HG02623 (cell line): ENCODE results near the gene PHEX.

ENCODE experiments used
- ATAC-seq: cut with Tn5 transposase; IDR thresholded peaks from one replicate; pipeline ENCODE4 v1.9.1; 2021; ENCODE audit warnings: moderate library complexity; ENCODE audit not compliant: unreplicated experiment

The PHEX gene

GRCh38 chrX:22097012-22097694 lies 65.0 kb downstream of the PHEX start:
- no peak for ATAC-seq

DNA sequence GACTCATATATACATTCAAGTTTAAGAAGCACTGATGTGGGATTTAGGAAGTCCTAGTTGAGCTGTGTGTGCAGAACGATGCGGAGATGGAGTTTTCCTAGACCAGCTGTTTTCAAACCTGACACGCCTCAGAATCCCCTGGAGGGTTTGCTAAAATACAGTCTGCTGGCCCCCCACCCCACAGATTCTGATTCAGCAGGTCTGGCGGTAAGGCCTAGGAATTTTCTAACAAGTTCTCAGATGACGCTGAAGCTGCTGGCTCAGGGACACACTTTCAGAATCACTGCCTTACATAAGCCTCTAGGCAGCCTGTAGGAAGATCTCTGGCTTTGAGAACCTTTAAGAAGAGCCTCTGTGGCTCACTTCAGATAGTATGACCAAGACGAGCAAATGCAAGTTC lies 73.1 kb downstream of the PHEX start:
- ATAC-seq: no peak

DNA sequence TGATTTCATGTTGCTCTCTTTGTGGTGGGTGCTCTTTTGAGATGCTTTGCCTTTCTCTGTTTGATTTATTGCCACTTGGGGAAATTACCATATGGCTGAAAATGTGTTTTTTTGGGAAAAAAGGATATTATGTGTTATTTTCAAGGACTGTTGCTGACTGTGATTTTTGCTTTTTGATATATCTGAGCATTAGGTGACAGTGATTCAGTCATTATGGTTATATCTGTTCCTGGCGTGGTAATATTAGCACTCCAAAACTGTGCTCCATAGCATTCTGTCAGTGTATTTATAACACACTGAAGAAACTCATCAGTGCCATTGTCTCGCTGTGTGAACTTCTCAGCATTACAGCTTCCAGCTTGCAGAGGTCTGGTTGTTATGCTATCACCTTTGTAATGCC lies 73.8 kb downstream of the PHEX start:
- no peak for ATAC-seq

DNA sequence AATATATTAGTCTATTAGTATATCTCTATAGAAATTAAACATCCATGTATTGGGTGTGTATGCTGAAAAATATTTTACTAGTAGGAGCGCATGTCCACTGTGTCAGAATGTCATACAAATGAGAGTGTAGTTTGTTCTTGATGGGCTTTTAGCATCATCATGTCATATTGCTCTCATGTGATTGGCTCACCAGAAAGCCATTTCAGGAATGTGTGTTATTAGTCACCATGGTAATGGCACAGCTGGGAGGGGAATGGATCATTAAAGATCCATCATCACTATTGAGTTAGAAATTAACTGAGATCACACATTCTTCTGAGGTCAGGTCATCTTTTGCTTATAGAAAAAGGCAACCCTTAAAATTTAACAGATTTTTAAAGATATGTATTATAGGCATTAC lies 77.3 kb downstream of the PHEX start:
- no peak for ATAC-seq

GRCh38 chrX:22110729-22111494 lies 78.8 kb downstream of the PHEX start:
- no peak for ATAC-seq

- ATAC-seq: no peak
Measured at GRCh38 chrX:22116605-22117546, 84.8 kb downstream of the PHEX start.

- ATAC-seq: no peak
Measured at GRCh38 chrX:22117633-22118032, 85.5 kb downstream of the PHEX start.

GRCh38 chrX:22118161-22118830 lies 86.2 kb downstream of the PHEX start:
- no peak for ATAC-seq

- ATAC-seq: no peak
Measured at GRCh38 chrX:22121161-22121560, 89.0 kb downstream of the PHEX start.

DNA sequence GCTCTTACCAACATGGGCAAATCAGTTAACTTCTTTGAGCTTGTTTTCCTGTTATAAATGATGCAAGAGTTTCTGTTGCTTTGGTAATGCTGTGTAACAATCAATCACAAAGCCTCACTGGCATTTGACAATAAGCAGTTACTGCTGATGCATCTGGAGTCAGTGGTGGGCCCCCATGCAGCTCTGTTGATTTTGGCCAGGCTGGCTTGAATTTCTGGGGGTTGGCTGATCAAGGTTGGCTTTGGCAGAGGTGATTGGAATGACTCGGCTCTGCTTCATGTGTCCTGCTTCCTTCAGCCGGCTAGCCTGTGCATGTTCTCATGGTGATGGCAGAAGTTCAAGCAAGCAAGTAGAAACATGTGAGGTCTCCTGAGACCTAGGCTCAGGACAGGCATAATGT lies 90.4 kb downstream of the PHEX start:
- ATAC-seq: no peak

DNA sequence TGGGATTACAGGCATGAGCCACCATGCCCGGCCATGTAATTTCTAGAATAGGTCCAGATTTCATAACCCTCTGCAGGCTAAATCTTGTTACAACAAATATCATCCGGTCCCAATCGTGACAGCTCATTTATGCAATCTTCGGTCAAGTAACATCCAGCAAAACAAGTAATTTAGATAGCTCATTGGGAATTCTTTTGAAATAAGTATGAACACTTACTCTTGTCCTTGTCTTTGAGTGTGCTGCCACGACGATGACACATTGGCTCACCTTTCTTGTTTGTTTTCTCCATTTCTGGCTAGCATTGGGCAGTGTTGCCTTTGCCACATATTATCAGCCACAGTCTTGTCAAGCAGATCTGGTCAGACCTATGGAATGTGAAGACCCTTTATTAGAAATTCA lies 92.0 kb downstream of the PHEX start:
- no peak for ATAC-seq

DNA sequence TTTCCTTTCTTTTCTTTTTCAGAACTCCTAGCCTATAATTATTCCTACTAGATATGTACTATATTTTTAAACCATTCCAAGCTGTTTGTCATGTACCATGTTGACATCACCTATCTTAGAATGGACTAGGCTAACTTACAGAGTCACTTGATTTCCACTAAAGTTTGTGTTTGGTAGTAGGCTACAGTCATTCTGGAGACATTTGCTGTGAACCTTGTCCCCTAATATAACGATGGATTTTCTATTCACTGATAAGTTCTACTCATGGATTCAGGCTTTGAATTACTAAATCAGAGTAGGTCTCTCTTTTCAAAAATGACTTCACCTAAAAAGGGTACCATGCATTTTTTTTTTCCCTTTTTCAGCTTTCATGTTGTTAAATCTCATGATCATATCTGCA lies 93.4 kb downstream of the PHEX start:
- no peak for ATAC-seq

DNA sequence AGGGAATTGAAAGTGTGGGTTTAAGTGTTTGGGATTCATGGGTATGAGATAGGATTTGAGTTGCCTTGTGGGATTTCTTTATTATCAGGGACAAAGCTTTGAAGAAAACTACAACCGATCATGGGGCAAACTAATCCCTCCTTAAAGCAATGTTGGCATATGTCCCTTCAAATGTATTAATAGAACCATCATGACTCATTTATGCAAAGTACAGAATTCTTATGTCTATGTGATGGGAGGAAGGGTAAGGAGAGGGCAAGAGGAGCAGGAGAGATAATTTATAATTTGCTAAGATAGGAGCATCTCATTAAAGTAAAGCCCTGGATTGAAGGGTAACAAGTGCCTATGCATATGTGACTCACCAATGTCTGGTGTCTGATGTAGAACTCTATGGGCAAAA lies 94.2 kb downstream of the PHEX start:
- no peak for ATAC-seq

DNA sequence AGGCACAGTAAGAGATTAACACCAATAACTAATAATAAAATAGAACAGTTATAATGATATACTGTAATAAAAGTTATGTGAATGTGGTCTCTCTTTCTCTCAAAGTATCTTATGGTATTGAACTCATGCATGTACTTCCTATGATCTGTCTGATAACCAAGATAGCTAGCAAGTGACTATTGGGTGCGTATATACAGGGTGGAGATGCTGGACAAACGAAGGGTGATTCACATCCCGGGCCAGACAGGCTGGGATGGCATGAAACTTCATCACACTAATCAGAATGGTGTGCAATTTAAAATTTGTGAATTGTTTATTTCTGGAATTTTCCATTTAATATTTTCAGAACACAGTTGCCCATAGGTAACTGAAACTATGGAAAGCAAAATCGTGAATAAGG lies 96.8 kb downstream of the PHEX start:
- no peak for ATAC-seq

- no peak for ATAC-seq
Measured at GRCh38 chrX:22134681-22135080, 102.6 kb downstream of the PHEX start.

DNA sequence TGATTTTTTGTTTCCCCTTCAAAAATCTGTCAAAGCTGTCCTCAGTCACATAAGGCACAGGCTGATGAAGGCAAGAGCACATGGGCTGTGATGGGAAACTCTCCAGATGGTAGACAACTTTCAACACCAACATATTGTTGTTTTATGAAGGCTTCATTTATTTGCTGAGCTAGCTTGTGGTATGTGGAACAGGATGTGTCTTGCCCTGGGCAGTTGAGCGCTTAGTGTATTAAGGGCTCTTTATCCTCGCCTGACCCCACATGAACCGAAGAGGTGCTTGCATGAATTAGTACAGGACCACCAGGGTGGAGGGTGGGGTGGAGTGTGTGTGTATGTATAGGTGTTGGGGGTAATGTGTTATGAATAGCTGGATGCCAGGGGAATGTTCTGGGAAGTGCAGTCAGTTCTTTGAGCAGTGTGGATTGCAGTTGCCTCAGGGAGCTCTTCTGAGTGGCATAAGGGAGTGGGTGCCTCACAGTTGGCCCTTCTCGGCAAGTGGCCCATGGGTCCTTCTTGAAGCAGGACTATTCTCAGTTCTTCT lies 103.1 kb downstream of the PHEX start:
- no peak for ATAC-seq

GRCh38 chrX:22135994-22136684 lies 104.0 kb downstream of the PHEX start:
- ATAC-seq: no peak

DNA sequence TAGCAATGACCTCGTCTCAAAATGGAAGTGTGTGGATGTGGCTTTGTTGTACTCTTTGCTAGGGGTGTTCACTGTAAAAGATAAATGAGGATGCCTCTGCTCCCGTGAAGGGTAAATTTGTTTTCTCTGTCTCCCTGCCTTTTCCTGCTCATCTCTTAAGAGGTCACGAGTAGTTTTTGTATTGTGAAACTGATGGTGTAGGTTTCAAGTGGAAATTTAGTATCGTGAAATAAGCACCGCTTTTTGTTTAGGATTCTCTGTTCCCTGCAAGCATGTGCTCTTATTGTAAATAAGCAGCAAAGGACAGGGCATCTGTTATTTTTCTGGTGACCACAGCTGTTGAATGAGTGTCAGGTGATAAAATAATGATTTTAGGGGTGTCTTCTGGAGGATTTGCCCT lies 104.6 kb downstream of the PHEX start:
- ATAC-seq: no peak

- no peak for ATAC-seq
Measured at GRCh38 chrX:22139822-22140221, 107.7 kb downstream of the PHEX start.

GRCh38 chrX:22141047-22141730 lies 109.1 kb downstream of the PHEX start:
- ATAC-seq: no peak
